Chondrocyte (in vitro differentiated cells): ENCODE results near the gene PLEKHG4B. TPM values are rescaled to one million over a fixed set of nuclear protein-coding genes. Genes with fewer than 3 reads are reported as not detected.
A peak's percentile ranks its signal among the peaks of the same experiment; 100 is the strongest.

ENCODE experiments used
- DNase-seq: peaks from one replicate; pipeline ENCODE4 v3.0.0; 2021; ENCODE audit warnings: mixed read lengths, low spot score
- H3K27ac Mint-ChIP-seq: one replicate; pipeline ENCODE4 v1.8.0; 2021; ENCODE audit warnings: mild to moderate bottlenecking, moderate library complexity, mixed read lengths; ENCODE audit not compliant: unreplicated experiment
- H3K27me3 Mint-ChIP-seq: 2 replicates; pipeline ENCODE4 v1.8.0; 2021; ENCODE audit warnings: low read depth, mixed read lengths
- H3K36me3 Mint-ChIP-seq: 2 replicates; pipeline ENCODE4 v1.8.0; 2021; ENCODE audit warnings: low read depth, mixed read lengths
- H3K4me1 Mint-ChIP-seq: 2 replicates; pipeline ENCODE4 v1.8.0; 2021; ENCODE audit warnings: low read depth, mild to moderate bottlenecking, mixed read lengths
- H3K4me3 Mint-ChIP-seq: one replicate; pipeline ENCODE4 v1.8.0; 2021; ENCODE audit warnings: mild to moderate bottlenecking, moderate library complexity, mixed read lengths; ENCODE audit not compliant: unreplicated experiment
- H3K9me3 Mint-ChIP-seq: 2 replicates; pipeline ENCODE4 v1.8.0; 2021; ENCODE audit warnings: low read depth, mixed read lengths
- CTCF ChIP-seq: fragments of 200-600 bp; sonication (generic); IDR thresholded peaks from 2 replicates; pipeline ENCODE4 v1.5.0; 2021; ENCODE audit warnings: antibody characterized with exemption, mild to moderate bottlenecking, moderate library complexity
- total RNA-seq: library from RNA; stranded (reverse); gene quantifications from 3 replicates; pipeline ENCODE4 v1.2.1, GENCODE V29; 2021

Gene PLEKHG4B
- total RNA-seq, 1 donor from 2014 or later: 2.0 TPM

DNA sequence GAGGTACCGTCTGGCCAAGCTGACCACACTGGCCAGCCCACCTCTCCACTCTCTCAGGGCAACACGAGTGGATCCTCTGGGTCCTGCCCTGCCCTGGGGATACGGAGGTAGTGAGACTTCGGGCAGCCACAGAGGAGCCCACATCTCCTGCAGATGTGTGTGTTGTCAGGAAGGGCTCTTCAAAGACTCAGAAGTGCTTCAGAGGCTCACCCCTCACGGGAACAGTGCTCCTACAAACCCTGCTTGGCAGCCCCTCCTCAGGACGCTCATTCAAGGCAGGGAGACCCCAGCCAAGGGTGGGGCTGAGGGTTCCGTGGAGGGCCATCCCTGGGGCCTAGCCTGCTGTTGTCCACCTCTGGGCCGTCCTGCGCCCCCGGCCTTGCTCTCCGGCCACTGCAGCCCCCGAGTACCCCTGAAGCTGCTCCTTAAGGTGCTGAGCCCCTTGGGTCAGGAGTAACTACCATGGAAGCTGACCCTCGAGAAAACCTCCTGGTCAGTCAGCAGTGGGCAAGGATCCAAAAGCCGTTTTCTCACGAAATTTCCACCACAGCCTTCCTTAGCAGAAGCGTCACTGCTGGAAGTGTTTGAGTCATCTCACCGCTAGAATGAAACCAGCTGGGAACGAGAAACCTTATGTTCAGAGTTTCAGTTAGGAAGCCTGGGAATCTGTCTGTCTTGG is 76.2 kb downstream of the PLEKHG4B start:
- DNase-seq: peak; percentile 77
- peaks cover 33% of the 10 kb centered on the region for H3K4me1 Mint-ChIP-seq
- peak overlapping the region; percentile 98 for H3K27ac Mint-ChIP-seq
- no peaks in the 10 kb centered on the region for H3K27me3 Mint-ChIP-seq
- H3K4me3 Mint-ChIP-seq: peak overlapping the region; percentile 6
- no peaks in the 10 kb centered on the region for H3K36me3 Mint-ChIP-seq
- H3K9me3 Mint-ChIP-seq: no peaks in the 10 kb centered on the region
- no peak for TF ChIP-seq CTCF

- H3K4me1 Mint-ChIP-seq: peaks cover 33% of the 10 kb centered on the region
- TF ChIP-seq CTCF: no peak
- DNase-seq: peak; percentile 96
Observed at GRCh38 chr5:169071-169727, 77.2 kb downstream of the PLEKHG4B start.

GRCh38 chr5:169728-170094 is 77.7 kb downstream of the PLEKHG4B start:
- Mint-ChIP-seq H3K4me1 (peaks cover 33% of the 10 kb centered on the region), H3K27ac (peak overlapping the region; percentile 58)

More at GRCh38 chr5:169071-169727, 77.2 kb downstream of the PLEKHG4B start:
- no peaks in the 10 kb centered on the region for H3K36me3 Mint-ChIP-seq
- H3K9me3 Mint-ChIP-seq: no peaks in the 10 kb centered on the region
- H3K27ac Mint-ChIP-seq: peak overlapping the region; percentile 98
- peaks cover 6% of the 10 kb centered on the region for H3K27me3 Mint-ChIP-seq
- peak overlapping the region; percentile 6 for H3K4me3 Mint-ChIP-seq

GRCh38 chr5:170971-171800 is 79.2 kb downstream of the PLEKHG4B start:
- Mint-ChIP-seq H3K27ac (no peak overlapping the region), H3K36me3 (peaks cover 1% of the 10 kb centered on the region), H3K9me3 (no peaks in the 10 kb centered on the region), H3K4me3 (no peak overlapping the region), H3K27me3 (peaks cover 6% of the 10 kb centered on the region), H3K4me1 (peaks cover 33% of the 10 kb centered on the region)
- no peak for TF ChIP-seq CTCF
- peak; percentile 87 for DNase-seq

More at GRCh38 chr5:169728-170094, 77.7 kb downstream of the PLEKHG4B start:
- Mint-ChIP-seq H3K9me3 (no peaks in the 10 kb centered on the region), H3K36me3 (peaks cover 1% of the 10 kb centered on the region), H3K27me3 (peaks cover 6% of the 10 kb centered on the region), H3K4me3 (no peak overlapping the region)
- no peak for TF ChIP-seq CTCF
- no peak for DNase-seq

GRCh38 chr5:171801-172331 is 79.9 kb downstream of the PLEKHG4B start:
- Mint-ChIP-seq H3K9me3 (no peaks in the 10 kb centered on the region), H3K27me3 (peaks cover 6% of the 10 kb centered on the region), H3K36me3 (peaks cover 1% of the 10 kb centered on the region), H3K27ac (no peak overlapping the region), H3K4me1 (peaks cover 33% of the 10 kb centered on the region), H3K4me3 (no peak overlapping the region)
- DNase-seq: peak; percentile 90
- TF ChIP-seq CTCF: no peak
